ENCODE data around the gene AP2A2.

AP2A2 gene

DNA sequence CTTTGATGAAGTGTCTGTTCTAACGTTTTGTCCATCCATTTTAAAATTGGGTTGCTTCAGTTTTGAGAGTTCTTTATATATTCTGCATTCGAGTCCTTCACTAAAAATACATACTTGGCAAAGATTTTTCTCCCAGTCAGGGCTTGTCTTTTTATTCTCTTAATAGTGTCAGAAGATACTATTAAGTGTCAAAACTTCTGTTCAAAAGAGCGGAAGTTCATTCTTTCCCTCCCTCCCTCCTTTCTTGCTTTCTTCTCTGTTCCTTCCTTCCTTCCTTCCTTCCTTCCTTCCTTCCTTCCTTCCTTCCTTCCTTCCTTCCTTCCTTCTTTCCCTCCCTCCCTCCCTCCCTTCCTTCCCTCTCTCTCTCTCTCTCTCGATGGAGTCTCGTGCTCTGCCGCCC is 118.5 kb downstream of the AP2A2 start:
- DNase-seq: no peak

DNA sequence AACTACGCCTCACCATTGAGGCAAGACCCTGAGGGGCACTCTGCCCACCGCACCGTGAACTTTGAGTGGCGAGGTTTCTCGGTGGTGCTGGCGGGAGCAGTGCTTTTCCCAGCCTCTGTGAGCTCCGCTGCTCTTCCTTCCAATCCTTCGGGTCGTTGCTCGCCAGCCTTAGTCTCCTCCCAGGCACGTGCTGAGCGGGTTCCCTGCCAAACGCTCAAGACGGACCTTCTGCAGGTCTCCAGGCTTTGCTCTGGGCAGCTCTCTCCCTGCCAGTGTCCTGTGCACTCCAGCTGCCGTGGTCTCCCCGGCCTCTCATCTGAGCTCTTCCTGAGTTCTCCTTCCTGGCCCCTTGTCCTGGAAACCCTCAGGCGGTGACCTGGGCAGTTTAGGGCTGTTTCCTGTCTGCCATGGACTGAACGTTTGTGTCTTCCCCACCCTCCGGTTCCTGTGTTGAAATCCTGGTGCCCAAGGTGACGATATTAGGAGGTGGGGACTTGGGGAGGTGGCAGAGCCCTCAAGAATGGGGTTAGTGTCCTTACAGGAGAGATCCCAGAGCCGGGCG is 122.0 kb downstream of the AP2A2 start:
- DNase-seq: no peak

DNA sequence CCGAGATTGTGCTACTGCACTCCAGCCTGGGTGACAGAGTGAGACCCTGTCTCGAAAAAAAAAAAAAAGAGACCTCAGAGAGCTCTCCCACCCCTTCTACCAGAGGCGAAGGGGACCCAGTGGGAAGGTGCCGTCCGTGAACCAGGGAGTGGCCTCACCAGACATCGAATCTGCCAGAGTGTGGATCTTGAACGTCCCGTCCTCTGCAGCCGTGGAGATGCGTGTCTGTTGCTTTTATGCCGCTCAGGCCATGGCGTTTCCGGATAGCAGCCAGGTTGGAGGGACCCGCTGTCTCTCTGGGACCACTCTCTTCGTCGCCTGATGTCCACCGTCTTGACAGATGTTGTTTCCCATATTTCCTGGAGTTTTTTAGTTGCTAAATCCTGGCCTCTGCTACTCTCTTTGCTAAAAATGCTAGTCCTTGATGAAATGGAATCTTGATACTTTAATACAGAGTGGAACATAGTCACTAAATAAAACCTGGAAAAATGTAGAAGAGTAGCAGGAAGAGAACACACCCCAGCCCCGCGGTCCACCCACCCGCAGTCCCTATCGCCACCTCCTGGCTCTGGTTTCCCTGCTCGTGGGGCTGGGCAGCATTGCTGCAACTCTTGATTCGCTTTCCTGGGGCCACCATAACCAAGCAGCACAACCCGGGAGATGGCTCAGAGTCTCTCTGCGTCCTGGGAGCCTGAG is 122.9 kb downstream of the AP2A2 start:
- no peak for DNase-seq

DNA sequence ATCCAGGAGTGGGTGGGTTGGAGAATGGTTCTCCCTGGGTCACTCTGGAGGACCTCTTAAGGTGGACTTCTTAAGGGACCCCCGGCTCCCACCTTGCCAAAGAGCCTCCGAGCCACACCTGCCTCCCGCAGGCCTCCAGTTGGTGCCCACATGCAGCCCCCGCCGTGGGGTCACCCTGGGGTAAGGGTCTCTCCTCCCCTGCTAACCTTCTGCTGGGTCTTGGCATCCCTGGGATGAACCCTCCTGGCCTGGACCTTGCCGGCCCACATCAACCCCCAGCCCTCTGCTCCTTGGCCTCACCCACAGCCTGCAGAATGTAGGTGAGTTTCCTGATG is 123.4 kb downstream of the AP2A2 start:
- DNase-seq: no peak

DNA sequence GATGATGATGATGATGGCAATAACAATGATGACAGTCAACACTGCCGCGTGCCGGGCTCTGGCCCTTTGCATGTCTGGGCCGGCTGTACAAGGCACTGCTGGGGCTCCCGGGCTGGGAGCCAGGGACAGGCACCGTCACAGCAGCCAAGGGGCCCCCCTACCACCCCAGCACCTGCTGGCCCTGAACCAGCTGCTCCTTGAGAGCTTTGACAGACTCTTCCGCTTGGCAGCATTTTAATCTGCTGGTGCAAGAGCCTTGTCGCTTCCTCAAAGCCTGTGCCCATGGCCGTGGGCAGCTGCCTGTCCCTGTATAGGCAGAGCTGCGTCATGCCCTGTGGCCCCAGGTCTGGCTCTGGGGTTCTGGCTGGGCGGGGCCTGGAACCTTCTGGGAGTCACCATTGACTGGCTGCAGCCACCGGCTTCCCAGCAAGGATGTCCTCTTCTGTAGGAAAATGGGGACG is 123.8 kb downstream of the AP2A2 start:
- no peak for DNase-seq

DNA sequence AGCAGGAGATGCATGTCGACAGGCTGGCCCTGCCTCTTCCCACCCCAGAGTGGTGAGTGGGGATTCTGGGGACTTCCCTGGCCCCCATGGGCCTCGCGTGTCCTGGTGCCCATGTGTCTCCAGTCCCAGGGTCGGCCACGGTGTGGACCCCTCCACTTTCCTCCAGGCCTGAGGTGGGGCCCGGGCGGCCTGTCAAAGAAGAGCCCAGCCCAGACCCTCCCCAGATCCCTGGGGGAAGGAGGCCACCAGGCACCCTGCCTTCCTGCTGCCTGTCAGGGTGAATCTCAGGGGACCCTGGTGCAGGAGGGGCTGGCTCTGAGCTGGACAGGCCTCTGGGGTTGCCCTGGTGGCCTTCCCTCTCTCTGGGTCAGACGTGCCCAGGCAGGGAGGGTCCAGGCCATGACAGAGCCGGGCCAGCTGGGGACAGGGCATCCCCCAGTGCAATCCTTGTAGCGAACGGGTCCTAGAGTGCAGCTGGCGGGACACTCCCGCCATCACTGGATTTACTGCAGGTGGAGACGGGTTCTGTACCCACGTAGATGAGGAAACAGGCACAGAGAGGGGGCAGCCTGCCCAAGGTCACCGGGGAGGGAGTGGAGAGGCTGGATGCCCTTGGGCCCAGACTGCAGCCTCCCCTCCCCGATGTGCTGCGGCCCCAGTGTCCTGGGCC is 124.4 kb downstream of the AP2A2 start:
- no peak for DNase-seq

DNA sequence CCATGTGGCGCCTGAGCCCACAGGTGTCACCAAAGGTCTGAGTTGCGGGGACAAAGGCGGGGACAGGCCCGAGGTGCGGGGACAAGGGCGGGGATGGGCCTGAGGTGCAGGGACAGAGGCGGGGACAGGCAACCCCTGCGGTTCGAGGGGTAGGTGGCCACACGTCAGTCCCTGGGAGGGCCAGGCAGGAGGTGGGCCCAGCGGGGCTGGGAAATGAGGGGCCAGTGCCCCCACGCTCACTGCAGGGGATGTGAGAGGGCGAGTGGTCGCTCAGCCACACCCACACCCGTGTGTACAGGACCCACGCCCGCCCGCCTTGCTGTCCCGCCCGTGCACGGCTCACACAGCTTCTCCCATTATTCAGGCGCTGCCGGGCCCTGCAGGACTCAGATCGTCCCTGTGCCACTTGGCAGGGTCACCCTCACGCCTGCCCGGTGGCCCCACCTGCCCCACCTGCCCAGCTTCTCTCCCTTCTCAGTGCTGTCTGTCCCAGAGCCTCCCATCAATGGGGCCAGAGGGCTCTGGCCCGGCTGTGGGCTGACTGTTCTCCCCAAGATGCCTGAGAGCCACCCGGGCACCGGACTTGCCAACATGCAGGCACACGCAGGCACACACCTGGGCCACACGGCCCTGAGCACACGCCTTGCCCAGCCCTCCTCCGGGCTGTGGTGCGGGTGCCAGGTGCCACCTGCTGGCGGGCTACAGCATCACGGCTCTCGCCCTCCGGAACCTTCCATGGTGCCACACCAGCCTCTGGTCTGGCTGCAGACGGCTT is 125.1 kb downstream of the AP2A2 start:
- DNase-seq: peak; percentile 57

DNA sequence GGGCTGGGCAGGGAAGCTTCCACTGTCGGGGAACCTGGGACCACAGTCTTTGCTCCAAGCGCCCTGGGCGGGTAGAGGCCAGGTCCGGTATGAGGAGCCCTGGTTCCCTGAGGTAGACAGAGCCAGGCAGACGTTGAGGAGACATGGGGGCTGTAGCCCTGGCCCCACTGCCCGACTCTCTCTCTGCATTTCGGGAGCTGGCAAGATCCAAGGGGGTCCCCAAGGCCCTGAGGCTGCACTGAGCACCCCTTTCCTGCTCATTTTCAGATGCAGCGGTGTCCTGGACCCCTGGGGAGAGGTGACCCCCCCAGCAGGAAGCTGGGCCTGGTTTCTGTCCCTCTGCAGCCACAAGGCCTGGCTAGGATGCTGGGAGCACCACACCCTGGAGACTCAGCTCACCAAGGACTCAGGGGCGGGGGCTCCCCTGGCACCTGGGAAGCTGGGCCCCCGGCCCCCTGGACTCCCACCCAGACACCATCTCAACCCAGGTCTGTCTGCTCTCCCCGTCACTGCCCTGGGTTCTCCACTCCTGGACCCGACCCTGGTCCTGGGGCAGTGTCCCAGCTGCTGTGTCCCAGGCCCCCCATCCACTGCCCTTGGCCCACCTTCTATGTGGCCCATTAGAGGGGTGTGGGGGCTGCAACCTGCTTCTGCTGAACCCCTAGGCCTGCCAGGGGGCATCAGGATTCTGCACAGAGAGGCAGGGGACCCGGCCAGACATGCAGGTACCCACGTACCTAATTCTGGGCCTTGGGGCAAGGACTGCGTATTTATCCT is 125.9 kb downstream of the AP2A2 start:
- no peak for DNase-seq

DNA sequence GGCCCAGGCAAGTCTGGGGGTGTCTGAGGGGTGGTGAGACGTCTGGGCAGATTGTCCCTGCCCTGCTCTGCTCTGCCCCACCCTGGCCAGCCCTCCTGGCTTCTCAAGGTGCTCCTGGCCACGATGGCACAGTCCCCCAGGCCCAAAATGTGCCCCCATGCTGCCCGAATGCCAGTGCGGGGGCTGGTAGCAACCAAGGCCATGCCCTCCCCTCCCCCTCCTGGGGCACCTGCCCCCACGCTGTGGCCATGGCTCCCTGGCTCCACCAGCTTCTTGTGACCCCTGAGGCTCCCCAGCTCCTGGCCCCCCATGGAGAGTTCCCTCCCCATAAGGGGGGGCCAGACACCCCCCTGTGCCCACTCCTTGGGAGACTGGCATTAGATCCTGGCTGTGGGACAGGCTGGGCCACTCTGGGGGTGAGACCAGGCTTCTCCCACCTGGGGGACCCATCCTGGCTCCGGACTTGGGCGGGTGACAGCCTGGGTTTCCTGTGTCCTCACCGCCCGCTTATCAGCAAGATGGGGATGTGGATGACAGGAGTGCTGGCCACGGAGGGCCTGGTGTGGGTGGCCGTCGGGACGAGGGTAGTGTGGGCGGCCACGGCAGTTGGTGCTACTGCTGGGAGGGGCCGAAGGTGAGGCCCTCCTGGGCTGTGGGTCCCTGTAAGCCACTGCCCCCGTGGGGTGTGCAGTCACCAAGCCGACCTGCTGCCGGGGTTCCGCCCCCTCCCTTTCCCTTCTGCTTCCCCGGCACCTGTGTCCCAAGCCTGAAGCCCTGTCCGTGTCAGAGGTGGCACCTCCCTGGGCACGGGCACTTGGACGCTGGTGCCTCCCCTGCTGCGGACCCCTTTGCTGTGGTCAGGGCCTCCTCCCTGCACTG is 126.7 kb downstream of the AP2A2 start:
- DNase-seq: no peak

DNA sequence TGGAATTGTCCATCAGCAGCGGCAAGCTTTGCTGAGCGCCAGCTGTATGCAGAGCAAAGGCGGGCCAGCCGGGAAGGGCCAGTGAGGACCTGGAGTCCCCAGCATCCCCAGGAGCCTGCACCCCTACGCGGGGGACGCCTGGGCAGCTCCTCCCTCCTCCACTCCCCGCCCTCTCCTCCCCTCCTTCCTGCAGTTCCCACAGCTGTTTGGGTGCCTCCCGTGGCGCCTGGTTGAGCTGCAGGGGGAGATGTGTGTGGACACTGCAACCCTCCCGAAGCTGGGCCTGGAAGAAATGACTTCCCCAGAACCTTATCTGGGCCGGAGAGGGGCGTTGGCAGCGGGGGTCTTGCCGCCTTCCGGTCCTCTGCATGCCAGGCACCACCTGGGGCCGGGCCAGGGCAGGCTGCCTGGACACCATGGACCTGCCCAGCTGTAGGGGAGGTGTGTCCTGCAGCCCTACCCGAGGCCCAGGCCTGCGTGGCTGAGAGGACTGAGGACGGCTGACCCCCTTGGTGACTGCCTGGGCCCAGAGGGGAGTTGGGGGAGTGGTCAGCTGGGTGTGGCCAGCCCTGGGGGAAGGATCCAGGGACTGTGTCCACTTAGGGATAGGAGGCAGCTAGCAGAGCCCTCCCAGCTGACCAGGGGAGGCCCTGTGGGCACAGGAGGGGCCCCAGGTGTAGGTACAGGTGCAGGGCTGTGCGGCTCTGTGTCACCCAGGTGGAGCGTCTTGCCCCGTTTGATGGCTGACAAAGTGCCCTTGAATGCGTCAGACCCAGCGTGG is 127.6 kb downstream of the AP2A2 start:
- no peak for DNase-seq

DNA sequence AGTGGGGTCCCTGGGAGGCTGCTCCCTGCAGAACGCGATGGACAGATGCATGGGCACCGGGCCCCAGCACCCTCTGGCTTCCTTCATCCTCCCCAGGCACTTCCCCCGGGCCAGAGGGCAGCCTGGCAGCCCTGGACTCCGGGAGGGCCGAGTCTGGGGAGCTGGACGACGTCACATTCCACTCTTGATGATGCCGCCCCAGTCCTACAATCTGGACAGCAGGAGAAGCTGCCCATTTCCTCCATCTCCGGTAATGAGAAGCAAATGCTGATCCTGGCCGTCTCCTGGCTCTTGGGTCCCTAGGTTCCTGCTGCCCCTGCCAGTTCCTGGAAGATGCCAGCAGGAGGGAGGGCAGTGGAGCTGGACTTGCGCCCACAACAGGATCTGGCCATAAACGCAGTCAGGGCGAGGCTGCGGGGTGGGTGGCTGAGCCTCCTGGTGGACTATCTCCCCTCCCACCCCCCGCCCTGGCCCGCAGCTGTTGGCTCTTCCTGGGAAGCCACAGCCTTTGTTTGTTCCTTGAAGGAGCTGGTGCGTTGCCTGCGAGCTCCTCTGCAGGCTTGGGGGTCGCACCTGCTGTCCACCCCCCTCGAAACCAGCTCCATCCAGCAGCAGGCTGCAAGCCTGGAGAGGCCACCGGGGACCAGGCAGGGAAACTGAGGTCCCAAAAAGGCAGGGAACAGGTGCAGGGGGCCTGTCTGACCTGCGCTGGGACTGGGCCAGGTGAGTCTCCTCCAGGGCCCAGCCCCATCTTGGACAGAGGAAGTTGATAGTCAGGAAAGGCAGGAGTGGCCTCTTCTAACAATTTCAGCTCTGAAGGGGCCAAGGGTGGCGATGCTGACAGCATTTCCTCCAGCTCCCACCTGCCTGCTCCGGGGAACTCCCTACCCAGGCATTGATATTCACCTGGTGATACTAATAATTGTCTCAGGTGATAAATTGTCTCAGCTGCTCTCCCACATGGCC is 128.8 kb downstream of the AP2A2 start:
- DNase-seq: peak; percentile 52

DNA sequence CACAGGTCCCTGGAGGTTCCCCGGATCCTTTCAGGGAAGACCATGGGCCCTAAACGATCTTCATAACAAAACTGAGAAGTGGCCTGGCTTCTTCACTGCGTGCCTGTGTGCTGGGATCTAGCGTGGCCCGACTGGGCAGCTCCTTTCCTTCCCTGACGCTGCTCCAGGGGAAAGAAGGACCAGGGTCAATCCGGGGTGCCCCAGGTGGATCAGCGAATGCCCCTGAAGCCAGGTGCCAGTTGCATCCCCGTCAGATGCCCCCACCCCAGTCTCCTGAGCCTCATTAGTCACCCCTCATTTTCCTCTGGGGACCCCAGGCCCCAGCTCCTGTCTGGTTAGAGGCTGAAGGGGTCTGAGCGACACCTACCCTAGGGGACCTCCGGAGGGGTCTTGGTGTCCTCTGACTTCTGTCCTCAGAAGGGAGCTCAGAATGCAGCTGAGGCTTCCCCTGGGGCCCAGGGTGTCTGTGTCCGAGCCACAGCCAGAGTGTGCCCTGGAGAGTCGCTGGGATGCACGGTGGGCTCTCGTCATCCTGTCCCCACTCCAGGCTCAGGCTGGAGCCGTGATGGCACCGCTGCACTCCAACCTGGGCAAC is 129.5 kb downstream of the AP2A2 start:
- DNase-seq: no peak

DNA sequence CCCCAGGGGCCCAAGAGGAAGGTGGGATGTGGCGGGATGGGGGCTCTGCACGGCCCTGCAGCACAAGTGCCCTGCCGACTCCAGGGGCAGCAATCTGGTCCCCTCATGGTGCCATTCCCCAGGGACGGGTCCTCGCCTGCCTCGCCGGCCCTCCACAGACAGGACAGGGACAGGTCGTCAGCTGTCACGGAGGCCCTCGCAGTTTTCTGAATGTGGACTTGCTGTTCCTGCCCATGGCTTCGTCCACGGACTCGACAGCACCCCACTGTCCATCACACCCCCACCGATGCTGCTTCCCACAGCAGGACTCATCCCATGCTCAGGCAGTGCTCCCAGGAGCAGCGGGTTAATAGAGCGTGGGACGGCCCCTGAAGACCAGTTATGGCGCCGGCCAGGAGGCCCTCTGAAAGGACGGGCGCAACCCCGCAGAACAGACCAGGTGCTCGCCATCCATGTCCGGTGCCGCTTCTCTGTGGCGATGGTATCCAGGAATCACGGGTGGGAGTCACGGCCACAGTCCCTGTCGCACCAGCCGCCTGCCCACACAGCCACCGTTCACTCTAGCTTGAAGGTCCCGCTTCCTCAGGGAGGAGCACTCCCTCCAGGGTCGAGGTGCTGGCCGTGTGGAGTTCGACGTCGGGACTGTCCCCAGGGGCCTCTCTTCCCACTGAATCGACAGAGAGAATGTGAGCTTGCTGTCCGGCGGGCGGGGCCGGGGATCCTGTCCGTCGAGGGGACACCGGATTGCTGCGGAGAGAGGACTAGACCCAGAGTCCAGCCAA is 130.5 kb downstream of the AP2A2 start:
- DNase-seq: no peak

DNA sequence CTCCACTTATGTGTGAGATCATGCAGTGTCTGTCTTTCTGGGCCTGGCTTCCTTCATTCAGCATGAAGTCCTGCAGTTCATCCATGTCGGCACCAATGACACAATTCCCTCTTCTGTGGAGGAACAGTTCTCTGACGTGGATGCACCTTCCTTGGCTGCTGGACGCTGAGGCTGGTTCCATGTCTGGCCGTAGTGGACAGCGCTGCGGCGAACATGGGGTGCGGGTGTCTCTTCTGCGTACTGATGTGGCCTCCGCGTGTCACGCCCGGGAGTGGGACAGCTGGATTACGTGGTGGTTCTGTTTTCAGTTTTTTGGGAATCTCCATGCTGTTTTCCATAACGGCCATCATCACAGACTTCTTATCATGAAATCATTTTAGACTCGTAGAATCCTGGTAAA is 132.1 kb downstream of the AP2A2 start:
- DNase-seq: no peak

DNA sequence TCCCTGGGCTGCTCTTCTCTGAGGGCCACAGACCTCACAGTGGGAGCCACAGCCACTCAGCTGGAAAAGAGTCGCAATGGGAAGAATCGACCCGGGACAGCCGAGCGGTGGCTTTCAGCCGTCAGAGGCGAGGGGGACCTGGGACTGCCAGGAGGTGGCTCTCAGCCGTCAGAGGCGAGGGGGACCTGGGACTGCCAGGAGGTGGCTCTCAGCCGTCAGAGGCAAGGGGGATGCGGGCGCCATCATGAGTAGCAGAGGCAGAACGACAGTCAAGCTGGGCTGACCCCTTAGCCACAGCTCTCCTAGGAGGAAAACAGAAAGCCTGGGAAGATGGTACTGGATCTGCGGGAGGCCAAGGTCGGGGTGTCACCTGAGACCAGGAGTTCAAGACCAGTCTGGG is 134.1 kb downstream of the AP2A2 start:
- DNase-seq: no peak

DNA sequence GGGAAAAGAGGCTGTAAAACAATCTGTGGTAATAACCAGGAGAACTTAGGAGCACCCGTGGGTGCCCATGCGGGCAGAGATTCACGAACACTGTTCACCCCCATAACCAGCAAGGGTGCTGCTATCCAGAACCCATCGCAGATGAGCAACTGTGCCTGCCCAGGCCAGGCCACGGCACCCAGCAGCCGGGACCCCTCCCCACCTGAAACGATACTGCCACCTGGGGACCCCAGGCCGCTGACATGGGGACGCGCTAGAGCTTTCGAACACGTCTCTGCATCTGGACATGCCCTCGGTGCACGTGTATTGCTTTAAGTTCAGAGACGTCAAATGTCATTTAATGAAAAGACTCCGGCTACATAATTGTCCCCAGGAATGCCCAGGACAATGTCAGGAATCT is 134.7 kb downstream of the AP2A2 start:
- DNase-seq: no peak

DNA sequence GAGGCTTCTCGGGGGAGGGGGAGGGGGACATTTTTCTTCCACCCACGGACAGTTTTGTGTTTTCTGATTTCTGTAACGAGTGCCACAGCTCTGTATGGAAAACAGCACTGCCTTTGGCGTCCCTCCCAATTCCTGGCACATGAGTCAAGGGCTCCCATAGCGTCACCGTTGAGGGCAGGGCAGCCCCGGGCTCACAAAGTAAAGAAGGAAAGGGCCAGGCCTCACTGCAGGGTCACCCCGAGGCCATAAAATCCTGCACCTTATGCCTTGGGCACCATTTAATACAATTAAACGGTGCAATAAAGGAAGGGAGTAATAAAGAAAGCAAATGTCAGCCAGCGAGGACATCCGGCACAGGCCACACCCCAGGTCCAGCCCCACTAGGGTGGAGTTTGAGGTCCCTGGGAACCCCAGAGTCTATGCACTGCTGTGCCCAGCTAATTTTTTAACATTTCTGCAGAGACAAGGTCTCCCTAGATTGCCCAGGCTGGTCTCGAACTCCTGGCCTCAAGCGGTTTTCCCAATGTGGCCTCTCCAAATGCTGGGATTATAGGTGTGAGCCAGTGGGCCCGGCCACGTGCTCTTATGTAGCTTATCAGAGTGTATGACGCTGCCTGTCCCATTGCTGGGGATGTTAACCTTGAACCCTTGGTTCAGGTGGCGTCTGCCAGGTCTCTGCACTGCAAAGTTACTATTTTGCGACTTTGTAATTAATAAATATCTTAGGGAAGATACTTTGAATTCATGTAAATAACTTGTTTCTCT is 135.4 kb downstream of the AP2A2 start:
- DNase-seq: peak; percentile 95

Measured in EL (cell line).